Endothelial cell of umbilical vein (primary cell): Measurements from ENCODE around the gene DLK1. TPM values are rescaled to one million over a fixed set of nuclear protein-coding genes. Genes with fewer than 3 reads are reported as not detected.

ENCODE experiments used
- BruUV-seq: library from RNA; stranded (reverse); fragments of 400-500 nt; replicated peaks from 2 replicates; lab custom pipeline; 2021; lab: Mats Ljungman, UMichigan
- CTCF ChIA-PET: fragments of 300-600, 350-600 bp; sonication (Branson Sonifier 250); formaldehyde crosslinking; loops from one replicate; lab custom pipeline; 2021; ENCODE audit warnings: antibody characterized with exemption, inconsistent platforms; lab: Charles Lee
- POLR2A ChIA-PET: fragments of 300-600, 350-600 bp; sonication (Branson Sonifier 250); formaldehyde crosslinking; loops from one replicate; lab custom pipeline; 2021; ENCODE audit warnings: antibody characterized with exemption, inconsistent platforms; lab: Charles Lee
- DNase-seq: peaks from one replicate; pipeline ENCODE4 v3.0.0-alpha.2; 2011; ENCODE audit warnings: low read depth, low spot score
- FAIRE-seq: peaks from 2 replicates; lab custom pipeline; 2011; peaks lifted over from hg19 to GRCh38; lab: Jason Lieb, UNC
- H2AFZ ChIP-seq: 2 replicates; pipeline ENCODE4 v1.6.0; 2012; ENCODE audit warnings: low read depth, low read length, control low read depth, inconsistent platforms
- H3K27ac ChIP-seq: 2 replicates; pipeline ENCODE4 v1.5.1; 2011; ENCODE audit warnings: low read depth, mild to moderate bottlenecking, control low read depth, low read length, moderate library complexity; ENCODE audit not compliant: insufficient read depth
- H3K27me3 ChIP-seq, 2 experiments: 2 replicates each; pipeline versions ENCODE4 v1.6.0 to v1.6.1; 2011; ENCODE audit warnings: low read length in 2 of 2, mixed read lengths in 1 of 2; ENCODE audit not compliant: control insufficient read depth in 2 of 2, insufficient read depth in 2 of 2
- H3K36me3 ChIP-seq, 2 experiments: 2 replicates in 1 of 2; 3 replicates in 1 of 2; pipeline ENCODE4 v1.5.1; 2011; ENCODE audit warnings: low read length in 2 of 2, mild to moderate bottlenecking in 1 of 2, moderate library complexity in 1 of 2; ENCODE audit not compliant: control insufficient read depth in 2 of 2, insufficient read depth in 2 of 2; ENCODE audit errors: extremely low read depth in 1 of 2
- H3K4me1 ChIP-seq: 3 replicates; pipeline ENCODE4 v1.5.1; 2011; ENCODE audit warnings: mild to moderate bottlenecking, low read length; ENCODE audit not compliant: control insufficient read depth, insufficient read depth; ENCODE audit errors: extremely low read depth
- H3K4me2 ChIP-seq: 2 replicates; pipeline ENCODE4 v1.6.1; 2011; ENCODE audit warnings: low read length, control low read depth, mixed read lengths; ENCODE audit not compliant: insufficient read depth
- H3K4me3 ChIP-seq, 3 experiments: fragments of 200-600 bp in 1 of 3; sonication (generic), shearing (Covaris generic) in 1 of 3; replicated peaks in 1 of 3; 2 replicates each; pipeline ENCODE4 v1.5.1; 2011 to 2016; ENCODE audit warnings: control low read depth in 3 of 3, low read length in 3 of 3, mild to moderate bottlenecking in 2 of 3, inconsistent platforms in 1 of 3, low read depth in 1 of 3, moderate library complexity in 1 of 3; ENCODE audit not compliant: insufficient read depth in 1 of 3
- H3K79me2 ChIP-seq: 2 replicates; pipeline ENCODE4 v1.6.0; 2012; ENCODE audit warnings: low read length, inconsistent platforms; ENCODE audit not compliant: control insufficient read depth, insufficient read depth
- H3K9ac ChIP-seq: replicated peaks from 2 replicates; pipeline ENCODE3; 2011; ENCODE audit warnings: low read length, control low read depth; ENCODE audit not compliant: insufficient read depth; ENCODE audit errors: extremely low read depth
- H3K9me1 ChIP-seq: replicated peaks from 3 replicates; pipeline ENCODE4 v1.6.0; 2011; ENCODE audit warnings: mild to moderate bottlenecking, low read length; ENCODE audit not compliant: control insufficient read depth, insufficient read depth; ENCODE audit errors: extremely low read depth
- H3K9me3 ChIP-seq: replicated peaks from 2 replicates; pipeline ENCODE4 v1.5.1; 2012; ENCODE audit warnings: low read length, inconsistent platforms; ENCODE audit not compliant: control insufficient read depth, insufficient read depth
- H4K20me1 ChIP-seq: replicated peaks from 2 replicates; pipeline ENCODE3; 2011; ENCODE audit warnings: mild to moderate bottlenecking, low read length; ENCODE audit not compliant: control insufficient read depth, insufficient read depth; ENCODE audit errors: extremely low read depth
- EZH2 ChIP-seq: IDR thresholded peaks from 2 replicates; pipeline ENCODE4 v1.6.1; 2012; ENCODE audit warnings: borderline replicate concordance, low read depth, mild to moderate bottlenecking, moderate library complexity, low read length, inconsistent platforms; ENCODE audit not compliant: severe bottlenecking
- FOS ChIP-seq: IDR thresholded peaks from 2 replicates; pipeline ENCODE4 v1.6.1; 2011; ENCODE audit warnings: mild to moderate bottlenecking, low read length, moderate library complexity, borderline replicate concordance; ENCODE audit not compliant: insufficient read depth
- GATA2 ChIP-seq: IDR thresholded peaks from 2 replicates; pipeline ENCODE4 v1.7.0; 2011; ENCODE audit warnings: low read depth, mild to moderate bottlenecking, moderate library complexity, mixed read lengths, low read length; ENCODE audit not compliant: insufficient read length, insufficient read depth
- JUN ChIP-seq: IDR thresholded peaks from 2 replicates; pipeline ENCODE4 v1.6.1; 2011; ENCODE audit warnings: borderline replicate concordance, low read depth; ENCODE audit not compliant: insufficient read length, insufficient read depth
- MYC ChIP-seq: IDR thresholded peaks from one replicate; pipeline ENCODE4 v1.6.1; 2011; ENCODE audit warnings: mild to moderate bottlenecking, low read depth, low read length
- POLR2A ChIP-seq: IDR thresholded peaks from 2 replicates; pipeline ENCODE4 v1.6.1; 2012; ENCODE audit warnings: low read depth, mild to moderate bottlenecking, control low read depth, low read length
- POLR2AphosphoS5 ChIP-seq: IDR thresholded peaks from 2 replicates; pipeline ENCODE4 v1.6.1; 2012; ENCODE audit warnings: low read depth, mild to moderate bottlenecking, control low read depth, low read length, moderate library complexity; ENCODE audit not compliant: insufficient read depth
- dilution Hi-C: fragments of 300-500 bp; cut with MboI; formaldehyde crosslinking; loops from one replicate; pipeline ENCODE4 v1.15.0; 2019; ENCODE audit warnings: low sequenced_read_pairs; ENCODE audit not compliant: extremely low pct_ligation_motif_present
- intact Hi-C: fragments of 100-400 bp; cut with micrococcal nuclease; formaldehyde crosslinking; loops from one replicate; pipeline ENCODE4 v1.10.0; 2022
- polyA plus RNA-seq, 4 experiments: library from polyadenylated mRNA; depleted of rRNA in 3 of 4; stranded (reverse) in 3 of 4; unstranded in 1 of 4; fragments of >200 nt; gene quantifications; 2 replicates each; pipeline versions ENCODE4 v1.2.1 to v1.2.3, GENCODE V29; 2011 to 2012; ENCODE audit warnings: missing spikeins in 1 of 4
- total RNA-seq: library from RNA; stranded (reverse); gene quantifications from 2 replicates; pipeline ENCODE4 v1.2.3, GENCODE V29; 2021
- TF ChIP-seq, protein P1 (sequence below), 2 donors: IDR thresholded peaks; 1 replicate in 1 of 2; 2 replicates in 1 of 2; pipeline ENCODE4 v1.5.1; 2011; ENCODE audit warnings: low read length in 2 of 2, mild to moderate bottlenecking in 2 of 2, moderate library complexity in 2 of 2, control low read depth in 1 of 2, inconsistent platforms in 1 of 2, low read depth in 1 of 2; ENCODE audit not compliant: insufficient read depth in 1 of 2; ENCODE audit errors: extremely low read depth in 1 of 2
- TF ChIP-seq, protein P2 (sequence below): IDR thresholded peaks from 2 replicates; pipeline ENCODE4 v1.6.1; 2011; ENCODE audit not compliant: insufficient read depth, insufficient read length

DLK1 gene
- total and polyA plus RNA-seq, 2 donors (not counting 3 experiments of a cell fraction or from before 2014, with no cell fraction given) = not detected

DNA sequence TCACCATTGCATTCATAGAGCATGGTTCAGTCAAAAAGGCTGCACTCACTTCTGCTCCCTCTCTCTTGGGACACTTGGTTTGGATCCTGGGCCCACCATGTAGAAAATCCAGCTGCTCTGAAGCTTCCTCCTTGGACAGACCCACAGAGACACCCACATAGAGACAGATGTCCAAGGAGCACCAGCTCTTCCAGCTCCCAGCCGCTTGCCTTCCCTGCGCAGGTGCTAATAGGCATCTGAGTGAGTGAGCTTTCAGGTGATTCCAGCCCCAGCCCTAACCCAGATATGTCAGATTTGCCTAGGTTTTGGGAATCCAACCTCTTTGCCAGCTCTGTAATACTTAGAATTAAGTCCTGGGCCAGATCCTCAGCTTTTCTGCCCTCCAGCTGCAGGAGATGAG is 38.6 kb downstream of the DLK1 start:
- POLR2A ChIA-PET = no interaction called here
- Histone ChIP-seq H3K4me2 (no peak overlapping the region), H2AFZ (no peak overlapping the region), H3K9ac (no peak overlapping the region), H3K9me1 (no peaks in the 10 kb centered on the region), H3K4me1 (peaks cover 13% of the 10 kb centered on the region), H3K27ac (no peak overlapping the region), H3K36me3 (no peaks in the 10 kb centered on the region), H3K79me2 (no peaks in the 10 kb centered on the region), H3K4me3 (no peak overlapping the region), H3K27me3 (peaks cover 0 to 2% of the 10 kb centered on the region in 2 experiments), H4K20me1 (no peaks in the 10 kb centered on the region), H3K9me3 (no peaks in the 10 kb centered on the region)
- DNase-seq (no peak), FAIRE-seq (no peak)
- dilution Hi-C loops (no loop called here), intact Hi-C loops (no loop called here)
- CTCF ChIA-PET = no interaction called here
- BruUV-seq = no TSS peak
- TF ChIP-seq JUN (no peak), POLR2A (no peak), POLR2AphosphoS5 (no peak), MYC (no peak), EZH2 (no peak), GATA2 (no peak), FOS (no peak)
- TF ChIP-seq, protein P1, sequence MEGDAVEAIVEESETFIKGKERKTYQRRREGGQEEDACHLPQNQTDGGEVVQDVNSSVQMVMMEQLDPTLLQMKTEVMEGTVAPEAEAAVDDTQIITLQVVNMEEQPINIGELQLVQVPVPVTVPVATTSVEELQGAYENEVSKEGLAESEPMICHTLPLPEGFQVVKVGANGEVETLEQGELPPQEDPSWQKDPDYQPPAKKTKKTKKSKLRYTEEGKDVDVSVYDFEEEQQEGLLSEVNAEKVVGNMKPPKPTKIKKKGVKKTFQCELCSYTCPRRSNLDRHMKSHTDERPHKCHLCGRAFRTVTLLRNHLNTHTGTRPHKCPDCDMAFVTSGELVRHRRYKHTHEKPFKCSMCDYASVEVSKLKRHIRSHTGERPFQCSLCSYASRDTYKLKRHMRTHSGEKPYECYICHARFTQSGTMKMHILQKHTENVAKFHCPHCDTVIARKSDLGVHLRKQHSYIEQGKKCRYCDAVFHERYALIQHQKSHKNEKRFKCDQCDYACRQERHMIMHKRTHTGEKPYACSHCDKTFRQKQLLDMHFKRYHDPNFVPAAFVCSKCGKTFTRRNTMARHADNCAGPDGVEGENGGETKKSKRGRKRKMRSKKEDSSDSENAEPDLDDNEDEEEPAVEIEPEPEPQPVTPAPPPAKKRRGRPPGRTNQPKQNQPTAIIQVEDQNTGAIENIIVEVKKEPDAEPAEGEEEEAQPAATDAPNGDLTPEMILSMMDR (IDR thresholded peaks at IDR 0.05; ENCODE audit: extremely low read depth in 1 of 2, insufficient read depth in 1 of 2, low read depth in 1 of 2, low read length in 2 of 2) = no peak
- TF ChIP-seq, protein P2, sequence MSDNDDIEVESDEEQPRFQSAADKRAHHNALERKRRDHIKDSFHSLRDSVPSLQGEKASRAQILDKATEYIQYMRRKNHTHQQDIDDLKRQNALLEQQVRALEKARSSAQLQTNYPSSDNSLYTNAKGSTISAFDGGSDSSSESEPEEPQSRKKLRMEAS = no peak
